ENCODE measurements around the gene WBP2NL. TPM values are rescaled to one million over a fixed set of nuclear protein-coding genes. Genes with fewer than 3 reads are reported as not detected.
"Not testable (repeated sequence)": the region's sequence is repeated elsewhere in the genome, so short reads cannot be mapped to it uniquely, and the experiment has no call there.

The WBP2NL gene
- total and polyA plus RNA-seq, 5 donors from 2014 or later = 0.46 to 2.9 (median 0.73) TPM

GRCh38 chr22:42068291-42068690, 69.7 kb downstream of the WBP2NL start:
- Mint-ChIP-seq H3K36me3 (peaks cover 27% of the 10 kb centered on the region), H3K9me3 (no peaks in the 10 kb centered on the region), H3K27ac (peak overlapping the region in 1 of 3 donors; percentile 38), H3K4me3 (peak overlapping the region in 2 of 4 donors; percentile 68 to 90), H3K27me3 (no peaks in the 10 kb centered on the region), H3K4me1 (peaks cover 0 to 45% (median 26%) of the 10 kb centered on the region in 4 donors)
- H3K27ac ChIP-seq (ENCODE audit: insufficient read depth, low read length, poor library complexity, severe bottlenecking) = no peak overlapping the region
- ATAC-seq (ENCODE audit: low read depth in 2 of 2) = no peak
- no peaks in the 10 kb centered on the region for H3K9me3 ChIP-seq (ENCODE audit: control insufficient read depth in 2 of 2, low read length in 2 of 2)
- DNase-seq = no peak
- peaks cover 35% of the 10 kb centered on the region for H3K4me1 ChIP-seq (ENCODE audit: control insufficient read depth, insufficient read depth, low read length, poor library complexity, severe bottlenecking)
- H3K27me3 ChIP-seq (ENCODE audit: control insufficient read depth, insufficient read depth, low read length) = no peaks in the 10 kb centered on the region
- peaks cover 11% of the 10 kb centered on the region for H3K36me3 ChIP-seq (ENCODE audit: control insufficient read depth, insufficient read depth, low read length)
- no peak overlapping the region for H3K4me3 ChIP-seq (ENCODE audit: low read depth, low read length)

- no peaks in the 10 kb centered on the region for H3K9me3 ChIP-seq (ENCODE audit: control insufficient read depth in 2 of 2, low read length in 2 of 2)
- Mint-ChIP-seq H3K4me3 (peak overlapping the region; percentile 90 to 95 (median 94)), H3K27me3 (no peaks in the 10 kb centered on the region), H3K36me3 (peaks cover 18% of the 10 kb centered on the region), H3K27ac (peak overlapping the region; percentile 43 to 96 (median 96)), H3K4me1 (peaks cover 0 to 51% (median 29%) of the 10 kb centered on the region in 4 donors), H3K9me3 (no peaks in the 10 kb centered on the region)
- H3K4me1 ChIP-seq (ENCODE audit: control insufficient read depth, insufficient read depth, low read length, poor library complexity, severe bottlenecking) = peaks cover 50% of the 10 kb centered on the region
- no peak for DNase-seq
- H3K36me3 ChIP-seq (ENCODE audit: control insufficient read depth, insufficient read depth, low read length) = peaks cover 7% of the 10 kb centered on the region
- ATAC-seq (ENCODE audit: low read depth in 2 of 2) = peak; percentile 2 to 5
- H3K4me3 ChIP-seq (ENCODE audit: low read depth, low read length) = peak overlapping the region; percentile 75
- peak overlapping the region; percentile 85 for H3K27ac ChIP-seq (ENCODE audit: insufficient read depth, low read length, poor library complexity, severe bottlenecking)
- no peaks in the 10 kb centered on the region for H3K27me3 ChIP-seq (ENCODE audit: control insufficient read depth, insufficient read depth, low read length)
Observed at GRCh38 chr22:42069801-42070516, 71.4 kb downstream of the WBP2NL start.

GRCh38 chr22:42070517-42071422, 72.2 kb downstream of the WBP2NL start, which contains the start of gene NAGA:
Gene NAGA, minus strand, starts transcription at chr22:42070812. Its CDS starts 515 bp downstream, at chr22:42070297.
- peak within 1 kb of the TSS; percentile 75 for H3K4me3 ChIP-seq (ENCODE audit: low read depth, low read length)

GRCh38 chr22:42071508-42071907, 72.9 kb downstream of the WBP2NL start:
- not testable (repeated sequence) for DNase-seq; H3K27me3 ChIP-seq (ENCODE audit: control insufficient read depth, insufficient read depth, low read length); H3K36me3 Mint-ChIP-seq; ATAC-seq (ENCODE audit: low read depth in 2 of 2); H3K9me3 Mint-ChIP-seq; H3K27me3 Mint-ChIP-seq; H3K36me3 ChIP-seq (ENCODE audit: control insufficient read depth, insufficient read depth, low read length); H3K9me3 ChIP-seq (ENCODE audit: control insufficient read depth in 2 of 2, low read length in 2 of 2)
- Mint-ChIP-seq H3K27ac (peak overlapping the region; percentile 57 to 96 (median 96)), H3K4me1 (peaks cover 0 to 54% (median 26%) of the 10 kb centered on the region in 4 donors), H3K4me3 (peak overlapping the region; percentile 90 to 95 (median 94))
- Histone ChIP-seq H3K4me3 (ENCODE audit: low read depth, low read length) (peak overlapping the region; percentile 75), H3K27ac (ENCODE audit: insufficient read depth, low read length, poor library complexity, severe bottlenecking) (peak overlapping the region; percentile 85), H3K4me1 (ENCODE audit: control insufficient read depth, insufficient read depth, low read length, poor library complexity, severe bottlenecking) (peaks cover 56% of the 10 kb centered on the region)

More at GRCh38 chr22:42070517-42071422, 72.2 kb downstream of the WBP2NL start, which contains the start of gene NAGA:
- Histone ChIP-seq H3K27ac (ENCODE audit: insufficient read depth, low read length, poor library complexity, severe bottlenecking) (peak within 1 kb of the TSS; percentile 85), H3K4me1 (ENCODE audit: control insufficient read depth, insufficient read depth, low read length, poor library complexity, severe bottlenecking) (peaks cover 56% of the 10 kb centered on the region), H3K9me3 (ENCODE audit: control insufficient read depth in 2 of 2, low read length in 2 of 2) (no peaks in the 10 kb centered on the region), H3K27me3 (ENCODE audit: control insufficient read depth, insufficient read depth, low read length) (no peaks in the 10 kb centered on the region), H3K36me3 (ENCODE audit: control insufficient read depth, insufficient read depth, low read length) (peaks cover 7% of the 10 kb centered on the region)
- Mint-ChIP-seq H3K4me1 (peaks cover 0 to 52% (median 28%) of the 10 kb centered on the region in 4 donors), H3K27me3 (no peaks in the 10 kb centered on the region), H3K27ac (peak within 1 kb of the TSS; percentile 69 to 96 (median 96)), H3K9me3 (no peaks in the 10 kb centered on the region), H3K4me3 (peak within 1 kb of the TSS; percentile 90 to 95 (median 94)), H3K36me3 (peaks cover 10% of the 10 kb centered on the region)
- DNase-seq (peak; percentile 91 to 97 (median 94)), ATAC-seq (ENCODE audit: low read depth in 2 of 2) (peak; percentile 97)

- Histone ChIP-seq H3K36me3 (ENCODE audit: control insufficient read depth, insufficient read depth, low read length) (no peaks in the 10 kb centered on the region), H3K27me3 (ENCODE audit: control insufficient read depth, insufficient read depth, low read length) (no peaks in the 10 kb centered on the region), H3K27ac (ENCODE audit: insufficient read depth, low read length, poor library complexity, severe bottlenecking) (no peak overlapping the region), H3K9me3 (ENCODE audit: control insufficient read depth in 2 of 2, low read length in 2 of 2) (no peaks in the 10 kb centered on the region), H3K4me1 (ENCODE audit: control insufficient read depth, insufficient read depth, low read length, poor library complexity, severe bottlenecking) (peaks cover 56% of the 10 kb centered on the region), H3K4me3 (ENCODE audit: low read depth, low read length) (no peak overlapping the region)
- no peaks in the 10 kb centered on the region for H3K27me3 Mint-ChIP-seq
- peaks cover 0 to 51% (median 26%) of the 10 kb centered on the region in 4 donors for H3K4me1 Mint-ChIP-seq
- no peaks in the 10 kb centered on the region for H3K9me3 Mint-ChIP-seq
- ATAC-seq (ENCODE audit: low read depth in 2 of 2) (no peak), DNase-seq (no peak)
- H3K27ac Mint-ChIP-seq = peak overlapping the region in 2 of 3 donors; percentile 48 to 68
- peak overlapping the region; percentile 70 to 90 (median 74) for H3K4me3 Mint-ChIP-seq
- H3K36me3 Mint-ChIP-seq = no peaks in the 10 kb centered on the region
Observed at GRCh38 chr22:42072606-42073330, 74.2 kb downstream of the WBP2NL start.

- H3K27me3 ChIP-seq (ENCODE audit: control insufficient read depth, insufficient read depth, low read length) = no peaks in the 10 kb centered on the region
- Mint-ChIP-seq H3K36me3 (no peaks in the 10 kb centered on the region), H3K4me3 (peak overlapping the region; percentile 70 to 90 (median 78)), H3K4me1 (peaks cover 0 to 50% (median 24%) of the 10 kb centered on the region in 4 donors), H3K9me3 (no peaks in the 10 kb centered on the region), H3K27ac (peak overlapping the region in 2 of 3 donors; percentile 50 to 68), H3K27me3 (no peaks in the 10 kb centered on the region)
- no peak for DNase-seq
- H3K27ac ChIP-seq (ENCODE audit: insufficient read depth, low read length, poor library complexity, severe bottlenecking) = peak overlapping the region; percentile 41
- no peak for ATAC-seq (ENCODE audit: low read depth in 2 of 2)
- peaks cover 56% of the 10 kb centered on the region for H3K4me1 ChIP-seq (ENCODE audit: control insufficient read depth, insufficient read depth, low read length, poor library complexity, severe bottlenecking)
- H3K4me3 ChIP-seq (ENCODE audit: low read depth, low read length) = no peak overlapping the region
- H3K9me3 ChIP-seq (ENCODE audit: control insufficient read depth in 2 of 2, low read length in 2 of 2) = no peaks in the 10 kb centered on the region
- H3K36me3 ChIP-seq (ENCODE audit: control insufficient read depth, insufficient read depth, low read length) = no peaks in the 10 kb centered on the region
Observed at GRCh38 chr22:42073621-42074041, 75.0 kb downstream of the WBP2NL start.
